Skeletal muscle cell (primary cell): ENCODE data around the gene SPAG4.

Experiments used
- DNase-seq: peaks from one replicate; pipeline ENCODE4 v3.0.0-alpha.2; 2010; ENCODE audit warnings: low read depth
- H3K4me3 ChIP-seq: 2 replicates; pipeline ENCODE4 v1.5.1; 2011; ENCODE audit warnings: low read depth, mild to moderate bottlenecking, control low read depth, low read length, moderate library complexity

Gene SPAG4

DNA sequence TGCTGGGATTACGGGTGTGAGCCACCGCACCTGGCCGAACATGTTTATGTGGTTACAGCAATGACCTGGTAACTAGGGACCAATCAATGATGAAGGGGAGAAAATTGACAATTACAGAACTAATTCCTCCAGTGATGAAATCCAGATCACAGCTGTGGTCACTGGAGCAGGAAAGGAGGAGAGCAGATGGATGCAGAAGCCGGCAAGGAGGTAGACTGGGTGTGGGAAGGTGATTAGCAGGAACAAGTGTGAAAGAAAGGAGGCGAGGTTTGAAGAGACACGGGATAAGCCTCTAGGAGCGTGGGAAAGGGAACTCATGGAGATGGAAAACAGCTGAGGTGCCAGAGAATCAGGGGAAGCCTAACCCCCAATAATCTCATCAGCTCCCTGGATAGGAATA is 17.2 kb upstream of the SPAG4 start:
- no peak for DNase-seq

DNA sequence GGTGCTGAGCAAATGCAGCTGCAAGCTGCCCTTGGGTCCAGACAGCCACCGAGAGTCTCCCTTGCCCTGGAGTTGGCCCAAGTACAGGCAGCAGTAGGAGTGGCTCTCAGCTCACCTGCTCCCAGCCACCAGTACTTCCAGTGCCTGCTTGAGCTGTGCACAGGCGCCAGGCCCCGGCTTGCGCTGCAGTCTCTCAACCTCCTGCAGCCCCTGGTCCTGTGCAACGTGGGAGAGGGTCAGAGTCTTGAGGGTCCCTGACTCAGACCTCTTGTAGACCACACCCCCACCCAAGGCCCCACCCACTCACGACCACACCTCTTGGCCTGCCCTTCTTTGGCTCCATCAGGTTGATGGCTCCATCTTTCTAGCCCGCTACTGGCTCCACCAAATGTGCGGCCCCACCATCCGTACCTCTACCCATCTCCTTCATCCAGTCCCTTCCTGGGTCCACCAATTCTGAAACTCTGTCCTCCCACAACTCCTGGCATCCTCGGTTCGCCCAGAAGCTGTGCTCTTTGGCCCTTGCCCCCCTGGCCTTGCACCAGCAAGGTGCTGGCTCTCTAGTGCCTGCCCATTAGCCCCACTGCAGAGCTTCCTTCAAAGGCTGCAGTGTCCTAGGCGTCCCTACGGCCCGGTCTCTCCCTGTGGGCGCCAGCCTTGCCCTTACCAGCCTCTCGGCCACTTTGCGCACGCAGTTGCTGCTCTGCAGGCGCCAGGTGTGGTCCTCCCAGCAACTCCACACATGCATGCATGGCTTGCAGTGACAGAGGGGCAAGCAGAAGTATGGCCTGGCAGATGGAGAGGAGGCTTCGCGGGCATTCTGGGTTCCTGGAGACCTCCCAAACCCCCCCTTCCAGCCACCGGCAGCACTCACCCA is 16.5 kb upstream of the SPAG4 start:
- DNase-seq: no peak

More for the DNA sequence above, 17.2 kb upstream of the SPAG4 start:
- no peak overlapping the region for H3K4me3 ChIP-seq

GRCh38 chr20:35599776-35600120 is 15.9 kb upstream of the SPAG4 start:
- no peak for DNase-seq

More for the DNA sequence above, 16.5 kb upstream of the SPAG4 start:
- no peak overlapping the region for H3K4me3 ChIP-seq

DNA sequence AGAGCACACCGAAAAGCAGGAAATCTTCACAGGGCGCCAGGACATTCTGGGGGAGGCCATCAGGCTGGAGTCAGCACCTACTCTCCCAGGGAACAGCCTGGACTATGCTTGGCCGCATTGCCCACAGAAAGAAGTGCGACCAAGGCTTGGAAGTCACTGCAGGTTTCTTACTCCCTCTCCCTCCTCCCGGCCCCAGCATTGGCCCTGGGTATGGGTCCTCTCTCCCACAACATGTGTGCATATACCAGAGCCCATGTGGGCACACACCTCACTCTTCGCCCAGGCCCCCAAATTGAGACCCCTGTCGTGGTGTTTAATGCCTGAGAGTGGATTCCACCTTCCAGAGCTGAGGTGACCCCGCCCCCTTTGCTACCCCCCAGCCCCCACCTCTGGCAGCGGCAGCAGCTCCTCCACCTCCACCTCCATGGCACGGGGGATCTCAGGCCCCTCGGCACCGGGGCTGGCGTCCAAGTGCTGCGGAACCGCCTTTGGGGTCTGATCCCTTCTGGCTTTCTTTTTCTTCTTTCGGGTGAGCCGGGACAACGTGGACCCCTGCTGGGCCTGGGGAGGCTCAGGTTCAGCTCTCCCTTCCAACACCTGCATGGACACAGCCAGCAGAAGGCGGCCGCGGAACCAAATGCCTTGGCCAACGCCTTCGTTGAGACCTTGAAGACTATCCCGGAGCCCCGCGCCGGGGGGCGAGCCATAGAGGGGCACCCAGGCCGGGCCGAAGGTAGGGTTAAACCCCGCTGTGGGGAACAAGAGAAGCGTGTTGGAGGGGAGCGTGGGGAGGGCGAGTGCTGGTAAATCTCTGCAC is 15.2 kb upstream of the SPAG4 start:
- H3K4me3 ChIP-seq: no peak overlapping the region
- DNase-seq: no peak

More at GRCh38 chr20:35599776-35600120, 15.9 kb upstream of the SPAG4 start:
- H3K4me3 ChIP-seq: no peak overlapping the region

- peak overlapping the region; percentile 36 for H3K4me3 ChIP-seq
- peak; percentile 31 for DNase-seq
Observed at GRCh38 chr20:35600993-35601973, 14.3 kb upstream of the SPAG4 start.

DNA sequence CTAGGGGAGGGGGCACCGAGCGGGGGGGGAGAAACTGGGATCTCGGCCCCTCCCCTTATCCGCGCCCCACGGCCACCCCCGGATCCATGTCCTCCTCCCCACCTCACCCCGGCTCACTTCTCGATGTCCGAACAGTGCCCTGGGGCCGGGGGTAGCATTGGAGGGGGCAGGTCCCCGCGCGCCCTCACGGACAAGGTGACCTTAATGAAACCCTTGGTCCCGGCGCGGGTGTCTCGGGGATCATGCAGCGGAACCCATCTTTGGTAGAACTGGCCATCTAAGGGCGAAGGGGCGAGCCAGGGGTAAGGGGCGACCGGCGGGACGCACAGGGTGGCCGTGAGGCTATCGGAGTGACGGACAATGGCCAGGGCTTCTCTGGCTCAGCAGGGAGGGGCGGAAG is 13.6 kb upstream of the SPAG4 start:
- H3K4me3 ChIP-seq: peak overlapping the region; percentile 36
- DNase-seq: no peak

DNA sequence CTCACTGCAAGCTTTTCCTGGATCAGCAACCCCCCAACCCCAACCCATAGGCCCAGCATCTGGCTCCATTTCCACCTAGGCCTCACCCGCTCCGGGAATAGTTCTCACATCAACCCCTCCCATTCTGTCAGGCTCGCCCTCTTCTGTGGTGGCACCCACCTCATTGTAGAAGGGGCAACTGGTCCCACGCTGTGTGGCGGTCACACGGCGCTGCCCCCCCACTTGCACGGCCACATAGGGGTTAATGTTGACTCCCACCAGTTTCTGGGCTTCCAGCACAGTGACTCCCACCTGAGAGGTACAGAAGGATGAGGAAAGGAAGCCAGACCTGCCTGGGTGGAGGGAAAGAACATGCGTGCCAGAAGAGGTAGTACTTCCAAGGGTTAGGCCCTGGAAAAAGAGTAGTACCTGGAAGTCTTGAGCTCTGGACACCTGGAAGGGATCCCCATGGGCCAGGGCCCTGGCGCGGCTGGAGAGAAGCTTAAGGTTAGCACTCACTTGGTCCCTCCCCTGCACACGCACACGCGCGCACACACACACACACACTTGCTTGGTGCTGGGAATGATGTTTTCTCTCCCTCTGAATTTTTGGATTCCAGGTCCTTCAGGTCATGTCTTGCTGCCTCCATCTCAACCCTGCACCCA is 12.7 kb upstream of the SPAG4 start:
- DNase-seq: no peak
- no peak overlapping the region for H3K4me3 ChIP-seq

DNA sequence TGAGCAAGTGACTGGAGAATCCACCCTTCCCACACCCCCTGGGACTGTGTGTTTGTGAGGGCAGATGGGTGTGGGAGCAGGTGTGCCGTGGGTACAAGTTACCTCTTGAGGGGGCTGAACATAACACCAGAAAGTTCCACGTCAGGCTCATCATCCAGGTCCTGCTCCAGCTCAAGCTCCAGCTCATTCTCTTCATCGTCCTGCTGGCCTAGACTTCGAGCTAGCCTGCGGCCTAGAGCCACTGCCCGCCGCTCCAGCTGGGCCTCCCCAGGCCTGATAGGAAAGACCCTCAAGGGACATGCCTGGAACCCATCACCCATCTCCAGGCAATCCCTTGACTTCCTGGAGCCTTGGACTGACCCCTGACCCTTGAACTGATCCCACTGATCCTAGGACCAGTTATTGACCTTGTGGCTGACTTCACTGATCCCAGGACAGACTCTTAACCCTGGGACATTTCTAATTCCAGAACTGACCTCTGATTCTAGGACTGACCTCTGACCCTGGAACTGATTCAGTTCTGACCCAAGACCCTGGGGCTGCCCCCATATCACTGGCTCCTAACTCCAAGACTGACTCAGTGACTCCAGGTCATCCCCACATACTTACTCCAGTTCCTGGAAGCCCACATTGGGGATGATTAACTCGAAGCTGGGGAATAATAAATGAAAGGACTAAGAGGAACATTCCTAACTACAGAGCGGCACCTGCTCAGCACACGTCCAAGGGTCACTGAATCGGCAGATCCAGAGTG is 11.8 kb upstream of the SPAG4 start:
- H3K4me3 ChIP-seq: no peak overlapping the region
- no peak for DNase-seq

- no peak for DNase-seq
Observed at GRCh38 chr20:35604449-35604747, 11.2 kb upstream of the SPAG4 start.

GRCh38 chr20:35606127-35606526 is 9.5 kb upstream of the SPAG4 start:
- no peak overlapping the region for H3K4me3 ChIP-seq
- DNase-seq: no peak

More at GRCh38 chr20:35604449-35604747, 11.2 kb upstream of the SPAG4 start:
- H3K4me3 ChIP-seq: no peak overlapping the region

DNA sequence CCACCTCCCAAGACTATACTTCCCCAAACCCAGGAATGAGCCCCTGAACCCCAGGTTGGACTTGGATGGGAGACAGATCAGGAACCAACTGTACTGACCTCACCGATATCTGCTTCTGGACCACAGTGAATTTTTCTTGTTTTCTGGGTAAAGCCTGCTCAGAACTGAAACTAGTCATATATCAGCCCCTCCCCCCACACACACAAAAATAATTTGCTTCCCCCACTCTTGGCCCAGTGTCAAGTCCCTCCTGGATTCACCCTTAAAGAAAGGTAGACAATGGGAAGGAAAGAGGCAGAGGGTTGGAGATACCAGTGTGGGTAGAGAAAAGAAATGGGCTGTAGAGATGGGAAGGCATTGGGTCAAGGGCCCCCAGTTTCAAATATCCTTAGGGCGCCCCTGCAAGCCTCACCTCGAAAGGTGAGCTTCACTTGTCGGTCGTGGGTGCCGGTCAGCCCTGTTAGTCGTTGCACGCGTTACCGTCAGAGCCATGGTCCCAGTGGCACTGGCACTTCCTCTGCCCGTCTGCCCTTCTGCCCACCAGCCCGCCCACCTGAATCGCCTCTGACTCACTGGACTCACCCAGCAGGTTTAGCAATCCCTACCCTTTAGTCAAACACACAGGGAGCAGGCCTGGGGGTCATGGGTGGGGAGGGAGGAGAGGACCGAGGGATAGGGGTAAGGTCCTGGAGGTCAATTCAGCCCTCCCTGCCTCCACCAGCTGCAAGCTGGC is 8.5 kb upstream of the SPAG4 start:
- no peak overlapping the region for H3K4me3 ChIP-seq
- DNase-seq: no peak

DNA sequence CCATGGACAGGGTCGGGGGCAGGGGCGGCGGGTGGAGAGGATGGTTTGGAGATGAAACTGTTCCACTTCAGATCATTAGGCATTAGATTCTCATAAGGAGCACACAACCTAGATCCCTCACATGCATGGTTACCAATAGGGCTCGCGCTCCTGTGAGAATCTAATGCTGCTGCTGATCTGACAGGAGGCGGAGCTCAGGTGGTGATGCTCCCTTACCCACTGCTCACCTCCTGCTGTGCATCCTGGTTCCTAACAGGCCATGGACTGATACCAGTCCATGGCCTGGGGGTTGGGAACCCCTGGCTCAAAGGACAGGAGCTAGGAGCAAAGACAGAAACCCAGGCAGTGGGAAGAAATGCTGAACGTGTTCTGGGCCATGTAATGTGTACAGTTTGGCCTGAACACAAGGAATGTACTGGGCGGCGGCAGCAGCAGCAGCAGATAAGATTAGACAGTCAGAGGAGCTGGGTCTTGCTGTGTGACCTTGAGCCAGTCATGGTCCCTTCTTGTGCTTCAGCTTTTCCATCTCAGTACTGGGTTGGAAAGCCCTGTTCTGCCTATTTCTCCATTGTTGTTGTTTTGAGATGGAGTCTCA is 4.7 kb upstream of the SPAG4 start:
- no peak overlapping the region for H3K4me3 ChIP-seq
- no peak for DNase-seq

DNA sequence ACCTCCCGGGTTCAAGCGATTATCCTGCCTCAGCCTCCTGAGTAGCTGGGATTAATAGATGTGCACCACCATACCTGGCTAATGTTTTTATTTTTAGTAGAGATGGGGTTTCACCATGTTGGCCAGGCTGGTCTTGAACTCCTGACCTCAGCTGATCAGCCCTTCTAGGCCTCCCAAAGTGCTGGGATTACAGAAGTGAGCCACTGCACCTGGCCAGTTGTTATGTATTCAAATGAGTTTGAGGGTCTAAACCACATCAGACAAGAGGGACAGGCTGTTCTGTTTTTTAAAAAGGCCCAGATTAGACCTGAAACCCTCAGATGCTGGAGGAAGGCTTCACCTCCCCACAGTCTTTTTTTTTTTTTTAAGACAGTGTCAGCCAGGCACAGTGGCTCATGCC is 4.1 kb upstream of the SPAG4 start:
- no peak for DNase-seq
- H3K4me3 ChIP-seq: no peak overlapping the region

DNA sequence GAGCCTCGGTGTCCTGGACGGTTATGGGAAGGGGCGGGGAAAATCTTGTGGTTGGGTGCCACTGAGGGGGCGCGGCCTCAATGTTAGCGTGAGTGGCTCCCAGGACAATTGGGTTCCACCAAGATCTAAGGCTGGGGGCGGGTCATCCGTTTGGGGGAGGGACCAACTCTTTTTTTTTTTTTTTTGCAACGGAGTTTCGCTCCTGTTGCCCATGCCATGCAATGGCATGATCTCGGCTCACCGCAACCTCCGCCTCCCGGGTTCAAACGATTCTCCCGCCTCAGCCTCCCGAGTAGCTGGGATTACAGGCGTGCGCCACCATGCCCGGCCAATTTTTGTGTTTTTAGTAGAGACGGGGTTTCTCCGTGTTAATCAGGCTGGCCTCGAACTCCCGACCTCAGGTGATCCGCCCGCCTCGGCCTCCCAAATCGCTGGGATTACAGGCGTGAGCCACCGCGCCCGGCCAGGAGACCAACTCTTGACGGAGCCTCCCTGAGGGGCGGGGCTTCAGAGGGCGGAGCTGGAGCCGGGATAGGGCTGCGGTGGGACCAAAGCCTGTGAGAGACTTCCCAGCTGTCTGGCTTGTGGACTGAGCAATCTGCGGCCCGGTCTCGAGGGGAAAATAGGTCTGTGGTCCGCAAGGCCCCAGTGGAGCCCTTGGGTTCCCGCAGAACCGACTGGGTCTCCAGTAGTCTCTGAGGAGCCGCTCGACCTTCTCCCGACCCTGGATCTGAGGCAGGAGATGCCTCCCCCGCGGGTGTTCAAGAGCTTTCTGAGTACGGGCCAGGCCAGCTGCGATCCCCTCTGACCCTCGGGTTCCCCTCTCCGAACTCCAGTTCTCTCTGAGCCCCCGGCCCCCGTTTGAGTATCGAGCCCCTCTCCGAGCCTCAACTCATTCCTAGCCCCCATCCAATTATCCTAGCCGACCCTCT is 1.1 kb downstream of the SPAG4 start:
- peak overlapping the region; percentile 75 for H3K4me3 ChIP-seq
- peak; percentile 98 for DNase-seq

GRCh38 chr20:35617397-35618262 is 2.0 kb downstream of the SPAG4 start:
- peak overlapping the region; percentile 75 for H3K4me3 ChIP-seq
- peak; percentile 56 for DNase-seq
